SJCRH30 (cell line): ENCODE data around the gene MLIP. TPM values are rescaled to one million over a fixed set of nuclear protein-coding genes. Genes with fewer than 3 reads are reported as not detected.
"Not testable (repeated sequence)": the region's sequence is repeated elsewhere in the genome, so short reads cannot be mapped to it uniquely, and the experiment has no call there.

Source experiments
- DNase-seq, 2 experiments: peaks; one replicate each; pipeline ENCODE4 v3.0.0-alpha.2; 2015 to 2020
- H3K27ac ChIP-seq: fragments of 250-450 bp; sonication (Bioruptor Pico); 2 replicates; pipeline ENCODE4 v1.5.1; 2020; ENCODE audit warnings: mild to moderate bottlenecking, moderate library complexity
- H3K27me3 ChIP-seq: fragments of 250-450 bp; sonication (Bioruptor Pico); 2 replicates; pipeline ENCODE4 v1.5.1; 2020; ENCODE audit warnings: mild to moderate bottlenecking, moderate library complexity
- H3K36me3 ChIP-seq: fragments of 250-450 bp; sonication (Bioruptor Pico); 2 replicates; pipeline ENCODE4 v1.5.1; 2020; ENCODE audit warnings: mild to moderate bottlenecking, moderate library complexity
- H3K4me1 ChIP-seq: fragments of 250-450 bp; sonication (Bioruptor Pico); 2 replicates; pipeline ENCODE4 v1.5.1; 2020; ENCODE audit warnings: mild to moderate bottlenecking, moderate library complexity
- H3K4me3 ChIP-seq: fragments of 250-450 bp; sonication (Bioruptor Pico); 2 replicates; pipeline ENCODE4 v1.5.1; 2020; ENCODE audit warnings: mild to moderate bottlenecking, moderate library complexity
- H3K9me3 ChIP-seq: fragments of 250-450 bp; sonication (Bioruptor Pico); replicated peaks from 2 replicates; pipeline ENCODE4 v1.5.1; 2020; ENCODE audit warnings: mild to moderate bottlenecking, moderate library complexity
- total RNA-seq: library from RNA; depleted of rRNA; stranded (reverse); fragments of >200 nt; shearing (Covaris generic); gene quantifications from 2 replicates; pipeline ENCODE4 v1.2.3, GENCODE V29; 2014

The MLIP gene
- total RNA-seq, 1 experiment from 2014 or later: 2.8 TPM

DNA sequence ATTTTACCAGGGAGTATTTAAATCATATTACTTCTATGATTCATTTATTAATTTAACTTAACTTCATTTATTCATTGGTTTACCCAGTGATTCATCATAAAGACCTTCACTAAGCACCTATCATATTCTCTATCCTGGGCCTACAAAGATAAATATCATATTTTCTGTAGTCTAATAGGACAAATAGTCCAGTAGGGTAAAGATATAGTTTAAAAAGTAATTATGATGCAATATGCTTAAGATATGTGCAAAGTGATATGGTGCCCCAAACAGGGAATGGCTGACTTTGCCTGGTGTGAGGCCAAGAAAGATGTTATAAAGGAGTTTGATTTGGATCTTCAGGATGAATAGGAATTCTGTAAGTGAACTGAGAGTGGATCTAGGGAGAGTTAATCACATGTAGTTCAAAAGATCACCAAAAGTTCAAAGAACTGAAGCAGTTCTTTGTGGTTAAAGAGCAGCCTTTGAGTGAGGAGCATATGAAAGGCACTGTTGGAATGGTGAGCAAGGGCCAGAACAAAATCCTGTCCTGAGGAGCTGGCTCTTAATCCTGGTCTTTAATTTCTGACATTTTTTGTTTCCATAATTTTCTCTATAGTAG is 45.5 kb downstream of the MLIP start:
- Histone ChIP-seq H3K27me3 (no peaks in the 10 kb centered on the region), H3K4me1 (no peaks in the 10 kb centered on the region), H3K27ac (no peak overlapping the region), H3K36me3 (no peaks in the 10 kb centered on the region), H3K4me3 (no peak overlapping the region), H3K9me3 (no peaks in the 10 kb centered on the region)
- no peak for DNase-seq

DNA sequence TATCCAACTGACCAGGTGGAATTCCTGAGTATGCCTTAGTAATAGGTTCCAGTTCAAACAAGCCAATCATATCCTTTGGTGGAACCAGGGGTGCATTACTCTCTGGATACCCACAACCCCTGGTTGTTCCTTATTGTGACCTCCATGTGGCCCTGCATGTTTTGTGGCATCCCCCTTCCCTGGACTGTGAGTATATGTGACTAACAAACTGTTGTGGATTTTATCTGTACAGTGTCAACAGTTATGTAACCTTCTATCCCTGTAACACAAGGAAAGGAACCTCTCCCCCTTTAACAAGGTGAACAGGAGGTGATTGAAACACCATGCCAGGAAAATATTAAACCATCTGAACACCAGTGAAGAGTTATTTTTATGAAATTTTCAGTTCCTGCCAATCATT is 46.2 kb downstream of the MLIP start:
- no peak overlapping the region for H3K4me3 ChIP-seq
- DNase-seq: no peak
- no peaks in the 10 kb centered on the region for H3K4me1 ChIP-seq
- no peaks in the 10 kb centered on the region for H3K9me3 ChIP-seq
- no peak overlapping the region for H3K27ac ChIP-seq
- no peaks in the 10 kb centered on the region for H3K27me3 ChIP-seq
- H3K36me3 ChIP-seq: no peaks in the 10 kb centered on the region

DNA sequence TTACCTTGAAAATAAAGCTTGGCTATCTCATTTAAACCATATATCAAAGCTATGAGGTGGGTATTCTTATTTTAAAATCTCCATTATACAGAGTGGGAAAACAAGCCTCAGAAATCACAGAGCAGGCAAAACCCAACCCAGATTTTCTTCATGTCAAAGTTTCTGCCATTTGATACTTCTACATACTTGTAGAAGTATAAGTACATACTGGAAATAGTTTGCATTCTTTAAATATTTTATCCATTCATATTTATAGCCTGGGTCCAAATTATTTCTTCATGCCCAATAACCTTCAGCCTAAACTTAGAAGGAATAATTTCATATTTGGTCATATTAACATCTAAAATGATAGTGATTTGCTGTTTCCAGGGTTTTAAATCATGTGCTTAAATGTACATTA is 61.8 kb downstream of the MLIP start:
- DNase-seq: no peak
- peak overlapping the region; percentile 15; the same call in 1 of the 2 replicates for H3K27ac ChIP-seq

DNA sequence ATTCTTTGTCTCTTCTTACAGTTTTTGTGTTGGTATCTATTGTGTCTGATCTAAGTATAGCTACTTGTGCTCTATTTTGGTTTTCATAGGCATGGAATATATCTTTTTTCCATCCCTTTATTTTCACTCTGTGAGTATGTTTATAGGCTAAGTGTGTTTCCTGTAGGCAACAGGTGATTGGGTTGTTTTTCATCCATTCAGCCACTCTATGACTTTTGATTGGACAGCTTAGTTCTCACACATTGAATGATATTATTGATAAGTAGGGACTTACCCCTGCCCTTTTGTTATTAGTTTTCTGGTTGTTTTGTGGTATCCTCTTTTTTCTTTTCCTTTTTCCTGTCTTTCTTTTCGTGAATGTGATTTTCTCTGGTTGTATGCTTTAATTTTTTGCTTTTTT is 67.9 kb downstream of the MLIP start:
- DNase-seq: no peak
- no peaks in the 10 kb centered on the region for H3K9me3 ChIP-seq
- H3K36me3 ChIP-seq: no peaks in the 10 kb centered on the region
- H3K27me3 ChIP-seq: no peaks in the 10 kb centered on the region
- H3K27ac ChIP-seq: no peak overlapping the region
- no peak overlapping the region for H3K4me3 ChIP-seq
- no peaks in the 10 kb centered on the region for H3K4me1 ChIP-seq

More for the DNA sequence above, 61.8 kb downstream of the MLIP start:
- no peaks in the 10 kb centered on the region for H3K27me3 ChIP-seq
- no peaks in the 10 kb centered on the region for H3K36me3 ChIP-seq
- H3K9me3 ChIP-seq: no peaks in the 10 kb centered on the region
- no peaks in the 10 kb centered on the region; the same call in 1 of the 2 replicates for H3K4me1 ChIP-seq
- no peak overlapping the region for H3K4me3 ChIP-seq

DNA sequence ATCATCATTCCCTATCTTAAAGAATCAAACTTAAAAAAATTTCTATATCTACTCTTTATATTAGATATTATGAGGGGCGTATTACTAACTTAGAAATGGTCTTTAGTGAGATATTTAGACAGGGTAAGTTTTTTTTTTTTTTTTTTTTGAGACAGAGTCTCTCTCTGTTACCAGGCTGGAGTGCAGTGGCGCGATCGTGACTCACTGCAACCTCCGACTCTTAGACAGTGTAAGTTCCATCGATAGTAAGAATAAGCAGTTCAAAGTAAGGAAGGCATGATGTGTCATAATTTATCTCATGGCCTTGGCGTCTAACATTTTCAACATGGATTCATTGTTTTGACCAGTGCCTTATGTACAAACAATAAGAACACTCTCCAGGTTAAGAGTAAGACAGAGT is 72.4 kb downstream of the MLIP start:
- Histone ChIP-seq H3K9me3 (no peaks in the 10 kb centered on the region), H3K4me1 (no peaks in the 10 kb centered on the region), H3K36me3 (no peaks in the 10 kb centered on the region), H3K27ac (no peak overlapping the region), H3K27me3 (no peaks in the 10 kb centered on the region), H3K4me3 (no peak overlapping the region)
- no peak for DNase-seq

DNA sequence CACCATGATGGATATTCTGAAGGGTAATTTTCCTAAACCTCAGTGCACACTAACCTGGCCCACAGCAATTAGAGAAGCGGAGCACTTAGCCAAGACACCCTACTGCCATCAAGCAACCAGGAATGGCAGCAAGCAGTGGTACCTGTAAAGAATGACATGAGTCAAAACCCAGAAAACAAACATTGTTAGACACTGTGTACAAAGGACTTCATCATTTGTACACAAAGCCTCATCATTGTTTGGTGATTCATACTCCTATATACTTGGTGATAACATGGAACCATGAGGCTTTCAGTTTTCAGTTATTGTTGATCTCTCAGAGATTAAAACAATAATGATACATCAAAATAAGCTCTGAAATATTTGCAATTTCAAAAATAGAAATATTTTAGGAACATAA is 74.6 kb downstream of the MLIP start:
- Histone ChIP-seq H3K27me3 (no peaks in the 10 kb centered on the region), H3K27ac (no peak overlapping the region), H3K4me1 (no peaks in the 10 kb centered on the region), H3K36me3 (no peaks in the 10 kb centered on the region), H3K4me3 (no peak overlapping the region), H3K9me3 (no peaks in the 10 kb centered on the region)
- no peak for DNase-seq

DNA sequence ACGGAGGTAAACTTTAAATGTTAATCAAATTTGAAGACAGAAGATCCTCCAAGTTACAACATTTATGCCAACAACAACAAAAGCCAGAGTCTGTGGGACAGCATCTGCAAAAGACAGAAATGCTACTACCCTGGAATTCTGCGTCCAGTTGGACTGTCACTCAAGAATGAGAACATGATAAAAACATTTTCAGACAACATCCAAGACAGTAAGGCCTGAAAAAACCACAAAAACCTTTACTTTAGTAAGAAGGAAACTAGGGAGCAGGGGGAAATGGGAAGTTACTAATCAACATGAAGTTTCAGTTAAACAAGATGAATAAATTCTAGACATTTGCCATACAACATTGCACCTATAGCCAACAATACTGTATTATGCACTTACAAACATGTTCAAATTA is 77.6 kb downstream of the MLIP start:
- no peak for DNase-seq
- Histone ChIP-seq H3K9me3 (no peaks in the 10 kb centered on the region), H3K4me3 (no peak overlapping the region), H3K36me3 (no peaks in the 10 kb centered on the region), H3K4me1 (no peaks in the 10 kb centered on the region; the same call in 1 of the 2 replicates), H3K27ac (no peak overlapping the region), H3K27me3 (no peaks in the 10 kb centered on the region)

DNA sequence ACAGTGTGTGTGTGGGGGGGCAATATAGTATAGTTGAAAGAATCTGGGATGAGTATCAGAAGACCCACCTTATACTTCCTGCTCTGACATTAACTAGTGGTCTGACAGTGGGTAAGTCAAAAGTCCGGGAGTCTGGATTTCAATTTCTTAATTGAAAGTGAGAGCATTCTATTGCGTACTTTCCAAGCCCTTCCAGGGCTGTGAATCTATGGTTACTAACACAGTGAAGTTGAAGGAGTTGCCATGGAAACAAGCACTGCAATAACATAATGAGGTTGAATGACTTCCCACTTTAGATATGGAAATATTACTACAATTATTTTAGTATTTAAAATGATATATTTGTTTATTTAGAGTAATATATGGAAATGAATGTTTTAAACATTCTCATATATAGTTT is 80.2 kb downstream of the MLIP start:
- Histone ChIP-seq H3K27ac (no peak overlapping the region), H3K27me3 (no peaks in the 10 kb centered on the region), H3K4me1 (peaks cover 5% of the 10 kb centered on the region), H3K36me3 (no peaks in the 10 kb centered on the region), H3K9me3 (no peaks in the 10 kb centered on the region), H3K4me3 (no peak overlapping the region)
- DNase-seq: no peak

DNA sequence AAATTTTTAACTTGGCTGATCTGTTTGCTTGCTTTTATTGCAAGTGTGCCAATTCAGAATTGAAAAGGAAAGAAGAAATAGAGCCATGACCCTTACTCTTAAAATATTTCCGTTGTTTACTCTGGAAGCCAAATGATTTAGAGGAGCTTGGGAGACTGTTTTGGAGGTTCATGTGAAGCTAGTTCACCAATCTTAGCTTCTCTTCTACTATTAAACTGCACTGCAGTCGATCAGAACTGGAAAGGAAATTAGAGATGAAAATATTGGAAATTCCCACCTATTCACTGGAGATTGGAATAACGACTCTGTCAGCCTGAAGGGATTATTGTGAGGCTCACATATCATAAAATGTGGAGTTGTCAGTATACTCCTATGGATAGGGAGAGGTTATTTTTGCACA is 81.8 kb downstream of the MLIP start:
- Histone ChIP-seq H3K4me3 (no peak overlapping the region), H3K27me3 (no peaks in the 10 kb centered on the region), H3K36me3 (no peaks in the 10 kb centered on the region), H3K9me3 (no peaks in the 10 kb centered on the region), H3K4me1 (peaks cover 5% of the 10 kb centered on the region), H3K27ac (no peak overlapping the region)
- DNase-seq: no peak

DNA sequence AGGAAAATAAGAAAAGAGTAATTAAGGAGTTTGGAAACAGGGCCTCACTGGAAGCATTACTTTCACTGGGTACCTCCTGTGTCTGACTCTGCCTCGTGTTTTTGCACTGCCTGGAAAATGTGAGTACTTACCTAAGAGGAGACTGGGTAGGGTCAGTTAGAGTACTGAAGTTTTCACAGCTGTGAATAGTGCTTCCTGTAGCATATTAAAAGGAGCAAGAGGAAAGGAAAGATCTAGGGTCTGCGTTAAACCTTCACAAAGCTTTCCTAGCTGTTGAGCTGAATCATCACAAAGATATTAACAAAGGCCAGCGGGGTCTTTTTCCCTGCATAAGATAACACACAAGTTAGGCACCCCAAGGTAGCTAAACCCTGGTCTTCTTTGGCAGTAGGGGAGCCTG is 82.3 kb downstream of the MLIP start:
- no peak overlapping the region for H3K27ac ChIP-seq
- no peaks in the 10 kb centered on the region for H3K27me3 ChIP-seq
- H3K4me3 ChIP-seq: no peak overlapping the region
- no peaks in the 10 kb centered on the region for H3K9me3 ChIP-seq
- no peak for DNase-seq
- H3K4me1 ChIP-seq: peaks cover 5% of the 10 kb centered on the region
- no peaks in the 10 kb centered on the region for H3K36me3 ChIP-seq

DNA sequence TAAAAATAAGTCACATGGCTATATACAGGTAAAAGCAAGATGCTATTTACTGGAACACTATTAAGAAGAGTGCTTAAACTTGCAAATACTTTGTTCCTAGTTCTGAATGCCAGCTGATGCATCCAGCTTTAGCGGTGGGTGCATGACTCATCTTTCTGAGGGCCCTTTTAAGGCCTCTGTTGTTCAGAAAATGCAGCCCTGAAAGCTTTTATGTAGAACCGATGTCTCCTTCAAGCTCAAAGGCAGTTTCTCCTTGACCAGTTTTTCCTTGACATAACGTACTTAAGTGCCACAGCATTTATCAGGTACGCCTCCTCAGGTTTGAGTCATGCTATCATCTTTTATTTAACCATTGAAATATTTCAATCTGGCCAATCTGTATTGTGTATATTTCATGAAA is 82.8 kb downstream of the MLIP start:
- DNase-seq: peak in 1 of 2 experiments; percentile 21
- H3K27ac ChIP-seq: no peak overlapping the region
- H3K36me3 ChIP-seq: no peaks in the 10 kb centered on the region
- no peak overlapping the region for H3K4me3 ChIP-seq
- no peaks in the 10 kb centered on the region for H3K9me3 ChIP-seq
- peaks cover 5% of the 10 kb centered on the region for H3K4me1 ChIP-seq
- no peaks in the 10 kb centered on the region for H3K27me3 ChIP-seq

DNA sequence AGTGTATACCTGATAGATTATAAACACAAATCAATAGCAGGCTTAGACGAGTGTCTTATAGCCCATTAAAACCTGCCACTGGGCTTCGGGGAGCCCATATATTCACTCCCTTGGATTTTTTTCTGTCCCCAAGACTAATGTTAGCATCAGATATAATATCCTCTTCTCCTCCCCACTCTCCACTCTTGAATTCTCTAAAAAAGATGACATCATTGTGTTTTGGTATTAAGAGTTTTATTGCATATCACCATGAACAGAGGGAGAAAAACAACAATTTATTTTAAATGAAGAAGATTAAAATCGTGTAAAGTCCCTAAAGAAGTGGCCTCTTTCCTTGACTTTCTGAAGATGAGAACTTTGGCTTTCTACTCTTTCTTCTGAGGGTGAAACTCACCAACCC is 84.4 kb downstream of the MLIP start:
- no peak for DNase-seq
- H3K4me3 ChIP-seq: no peak overlapping the region
- no peaks in the 10 kb centered on the region for H3K36me3 ChIP-seq
- no peaks in the 10 kb centered on the region for H3K27me3 ChIP-seq
- H3K27ac ChIP-seq: no peak overlapping the region
- H3K4me1 ChIP-seq: peaks cover 5% of the 10 kb centered on the region
- no peaks in the 10 kb centered on the region for H3K9me3 ChIP-seq

DNA sequence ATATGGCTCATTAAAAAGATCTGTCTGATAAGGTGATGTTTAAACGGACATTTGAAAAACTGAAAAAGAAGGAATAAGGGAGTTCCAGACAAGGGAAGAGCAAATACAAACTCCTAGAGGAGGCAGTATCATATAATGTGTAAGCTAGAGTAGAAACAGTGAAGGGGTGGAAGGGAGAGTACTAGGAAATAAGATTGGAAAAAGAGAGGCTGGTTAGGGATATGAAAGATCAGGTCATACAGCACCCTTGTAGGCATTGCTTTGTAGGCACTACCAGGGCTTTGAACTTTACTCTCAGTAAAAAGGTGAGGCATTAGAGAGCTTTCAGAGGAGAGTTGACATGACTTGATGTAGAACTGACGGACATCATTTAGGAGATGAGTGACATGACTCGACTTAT is 85.7 kb downstream of the MLIP start:
- Histone ChIP-seq H3K36me3 (no peaks in the 10 kb centered on the region), H3K27ac (no peak overlapping the region), H3K27me3 (no peaks in the 10 kb centered on the region), H3K4me1 (peaks cover 5% of the 10 kb centered on the region), H3K4me3 (no peak overlapping the region), H3K9me3 (no peaks in the 10 kb centered on the region)
- no peak for DNase-seq

DNA sequence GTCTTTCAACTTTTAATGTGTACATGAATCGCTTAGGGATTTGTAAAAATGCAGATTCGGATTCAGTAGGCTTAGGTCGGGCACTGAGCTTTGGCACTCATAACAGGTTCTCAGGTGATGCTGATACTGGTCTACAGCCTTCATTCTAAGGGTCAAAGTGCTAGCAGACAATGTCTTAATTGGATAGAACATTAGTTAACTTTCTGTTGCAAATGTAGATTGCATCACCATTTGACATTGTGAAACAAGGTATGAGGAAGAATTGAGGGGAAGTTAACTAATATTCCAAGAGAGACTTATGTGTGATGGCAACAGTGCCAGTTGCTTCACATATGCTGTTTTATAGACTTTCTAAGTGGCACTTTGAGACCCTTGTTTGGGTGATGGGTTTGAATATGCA is 86.9 kb downstream of the MLIP start:
- DNase-seq: no peak
- Histone ChIP-seq H3K36me3 (no peaks in the 10 kb centered on the region), H3K4me3 (no peak overlapping the region), H3K4me1 (peaks cover 5% of the 10 kb centered on the region), H3K27me3 (no peaks in the 10 kb centered on the region), H3K9me3 (no peaks in the 10 kb centered on the region), H3K27ac (no peak overlapping the region)

DNA sequence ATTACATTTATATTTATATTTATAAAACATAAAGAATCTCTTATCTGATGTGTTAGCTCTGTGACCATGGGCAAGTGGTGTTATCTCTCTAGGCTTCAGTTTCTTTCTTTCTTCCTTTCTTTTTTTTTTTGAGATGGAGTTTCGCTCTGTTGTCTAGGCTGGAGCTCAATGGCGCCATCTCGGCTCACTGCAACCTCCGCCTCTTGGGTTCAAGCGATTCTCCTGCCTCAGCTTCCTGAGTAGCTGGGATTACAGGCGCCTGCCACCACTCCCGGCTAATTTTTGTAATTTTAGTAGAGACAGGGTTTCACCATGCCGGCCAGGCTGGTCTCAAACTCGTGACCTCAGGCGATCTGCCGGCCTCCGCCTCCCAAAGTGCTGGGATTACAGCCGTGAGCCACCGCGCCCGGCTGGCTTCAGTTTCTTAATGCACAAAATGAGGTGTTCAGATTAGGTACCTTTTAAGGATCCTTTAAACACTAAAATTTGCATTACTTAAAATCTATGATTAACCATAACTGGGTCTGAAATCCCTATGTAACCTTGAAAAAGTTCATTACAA is 92.3 kb downstream of the MLIP start:
- not testable (repeated sequence) for H3K27ac ChIP-seq, H3K27me3 ChIP-seq, H3K9me3 ChIP-seq, H3K36me3 ChIP-seq, DNase-seq, H3K4me3 ChIP-seq, H3K4me1 ChIP-seq

DNA sequence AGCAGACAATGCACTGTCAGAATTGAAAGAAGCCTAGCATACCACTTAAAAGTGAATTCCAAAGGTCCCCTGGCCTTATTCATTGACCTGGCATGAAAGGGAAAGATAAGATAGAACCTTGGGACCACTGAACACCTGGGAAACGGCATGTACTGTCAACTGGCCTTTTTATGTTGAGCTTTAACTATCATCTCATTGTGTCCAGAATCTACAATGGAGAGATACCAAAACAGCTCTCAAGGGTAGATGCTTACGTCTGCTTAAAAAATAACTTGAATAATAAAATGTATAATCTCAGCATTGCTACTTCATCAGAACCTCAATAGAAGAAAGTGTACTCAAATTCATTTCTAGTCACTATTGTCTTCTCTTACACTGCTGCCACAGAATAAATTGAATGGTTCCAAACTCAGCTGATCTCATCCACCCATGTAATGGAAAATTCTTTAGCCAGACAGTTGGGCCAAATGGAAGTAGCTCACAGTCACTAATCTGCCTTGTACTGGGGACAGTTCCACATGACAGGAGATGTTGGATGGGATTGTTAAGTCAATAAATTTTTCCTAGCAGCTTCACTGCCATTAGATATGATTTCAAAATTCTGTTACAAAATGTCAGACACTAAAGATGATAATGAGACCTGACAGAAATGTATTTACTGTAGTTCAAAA is 93.8 kb downstream of the MLIP start:
- Histone ChIP-seq H3K4me3 (no peak overlapping the region), H3K4me1 (no peaks in the 10 kb centered on the region), H3K36me3 (no peaks in the 10 kb centered on the region), H3K27me3 (no peaks in the 10 kb centered on the region), H3K27ac (no peak overlapping the region), H3K9me3 (no peaks in the 10 kb centered on the region)
- no peak for DNase-seq
